HG03432 (cell line): ENCODE data around the gene RHNO1.

ENCODE experiments used
- ATAC-seq: cut with Tn5 transposase; IDR thresholded peaks from one replicate; pipeline ENCODE4 v1.9.1; 2021; ENCODE audit warnings: mild to moderate bottlenecking, moderate library complexity; ENCODE audit not compliant: unreplicated experiment

The RHNO1 gene

DNA sequence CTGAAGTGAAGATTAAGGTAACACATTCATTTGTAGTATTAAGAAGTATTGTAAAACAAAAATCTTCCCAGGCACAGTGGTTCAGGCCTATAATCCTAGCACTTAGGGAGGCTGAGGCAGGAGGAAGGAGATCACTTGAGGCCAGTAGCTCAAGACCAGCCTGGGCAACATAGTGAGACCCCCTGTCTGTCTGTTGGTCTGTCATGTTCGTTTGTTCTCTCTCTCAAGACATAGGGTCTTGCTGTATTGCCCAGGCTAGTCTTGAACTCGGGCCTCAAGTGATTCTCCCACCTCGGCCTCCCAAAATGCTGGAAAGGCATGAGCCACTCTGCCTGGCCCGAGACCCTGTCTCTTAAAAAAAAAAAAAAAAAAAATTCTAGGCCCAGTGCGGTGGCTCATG lies 20.4 kb downstream of the RHNO1 start:
- no peak for ATAC-seq

DNA sequence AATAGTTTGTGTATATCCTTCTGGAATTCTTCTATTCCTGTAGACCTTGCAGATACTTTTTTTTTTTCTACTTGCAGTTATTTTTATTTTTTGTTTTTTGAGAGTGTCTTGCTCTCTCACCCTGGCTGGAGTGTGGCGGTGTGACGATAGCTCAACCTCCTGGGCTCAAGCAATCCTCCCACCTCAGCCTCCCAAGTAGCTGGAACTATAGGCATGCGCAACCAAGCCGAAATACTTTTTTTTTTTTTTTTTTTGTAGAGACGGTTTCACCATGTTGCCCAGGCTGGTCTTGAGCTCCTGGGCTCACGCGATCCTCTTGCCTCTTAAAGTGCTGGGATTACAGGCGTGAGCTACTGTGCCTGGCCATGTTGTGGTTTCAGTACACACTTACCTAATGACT lies 23.6 kb downstream of the RHNO1 start:
- ATAC-seq, result no peak

DNA sequence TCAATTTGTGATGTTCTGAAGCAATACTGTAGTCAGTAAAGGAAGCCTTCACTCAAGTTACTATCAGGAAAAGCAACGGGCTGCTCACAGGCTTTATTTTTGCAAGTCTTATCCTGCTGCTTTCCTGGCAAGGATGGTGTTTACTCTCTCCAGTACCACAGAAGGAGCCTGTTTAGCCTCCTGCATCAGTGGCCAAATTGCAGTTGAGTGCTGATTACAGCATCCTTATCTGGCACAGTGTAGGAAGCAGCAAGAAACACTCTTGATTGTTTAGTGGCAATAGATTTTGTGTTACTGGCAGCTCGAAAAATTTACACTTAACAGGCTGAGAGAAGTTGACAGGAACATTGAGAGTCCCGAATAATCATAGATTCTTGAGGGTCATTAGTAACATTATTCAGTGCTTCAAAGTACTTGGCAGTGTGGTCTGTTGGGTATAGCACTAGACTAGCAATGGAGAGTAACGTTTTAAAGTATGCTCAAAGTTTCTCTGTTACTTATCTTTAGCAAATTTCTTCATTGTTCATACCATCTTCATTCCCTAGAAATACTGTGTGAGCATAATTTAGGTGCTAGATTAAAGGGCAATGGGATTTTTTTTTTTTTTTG lies 25.4 kb downstream of the RHNO1 start:
- no peak for ATAC-seq

DNA sequence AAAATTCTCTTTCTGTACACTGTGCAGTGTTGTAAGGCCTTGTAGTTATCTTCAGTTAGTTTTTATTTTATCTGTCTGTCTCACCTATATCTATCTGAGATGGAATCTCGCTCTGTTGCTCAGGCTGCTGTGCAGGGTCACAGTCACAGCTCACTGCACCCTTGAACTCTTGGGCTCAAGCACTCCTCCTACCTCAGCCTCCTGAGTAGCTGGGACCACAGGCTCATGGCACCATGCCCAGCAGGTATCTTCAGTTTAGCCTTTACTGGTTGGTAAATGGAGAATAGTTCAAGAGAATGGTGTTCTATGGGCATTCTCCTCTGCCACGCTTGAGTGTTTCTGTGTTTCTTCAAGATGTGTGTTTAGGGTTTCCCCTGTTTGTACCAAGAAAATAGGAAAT lies 27.2 kb downstream of the RHNO1 start:
- no peak for ATAC-seq

DNA sequence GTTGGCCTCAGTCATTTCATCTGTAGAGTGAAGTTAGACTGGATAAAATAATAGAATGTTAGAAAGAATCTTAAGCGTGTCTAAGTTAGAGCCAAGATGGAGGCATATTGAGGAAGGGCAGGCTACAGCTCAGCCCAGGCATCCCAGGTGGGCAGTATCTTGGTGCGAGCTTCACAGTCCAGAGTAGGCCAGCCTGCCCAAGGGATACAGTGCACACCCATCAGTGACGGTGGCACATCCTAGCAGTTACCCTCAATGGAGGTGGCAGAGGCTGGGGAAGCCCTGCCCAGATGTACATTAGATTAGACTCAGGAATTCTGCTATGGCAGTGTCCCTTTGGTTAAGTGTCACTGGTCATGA lies 35.2 kb downstream of the RHNO1 start:
- no peak for ATAC-seq

DNA sequence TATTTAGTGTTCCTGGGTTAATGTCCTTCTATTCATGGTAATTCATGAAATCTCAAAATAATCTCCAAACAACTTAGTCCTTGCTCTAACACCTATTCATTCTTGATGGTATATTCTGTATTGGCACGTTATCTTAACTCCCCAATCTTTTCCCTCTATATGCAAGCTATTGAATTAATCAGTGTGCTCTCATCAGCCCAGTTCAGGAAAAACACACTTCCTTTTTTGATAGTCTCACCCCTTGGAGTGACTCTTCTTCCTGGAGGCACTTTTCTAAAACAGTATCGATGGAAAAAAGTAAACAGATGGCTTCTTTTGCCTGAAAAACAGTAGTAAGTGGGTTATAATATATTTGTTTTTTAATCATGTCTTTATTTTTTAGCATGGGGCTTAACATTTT lies 42.2 kb downstream of the RHNO1 start:
- no peak for ATAC-seq

DNA sequence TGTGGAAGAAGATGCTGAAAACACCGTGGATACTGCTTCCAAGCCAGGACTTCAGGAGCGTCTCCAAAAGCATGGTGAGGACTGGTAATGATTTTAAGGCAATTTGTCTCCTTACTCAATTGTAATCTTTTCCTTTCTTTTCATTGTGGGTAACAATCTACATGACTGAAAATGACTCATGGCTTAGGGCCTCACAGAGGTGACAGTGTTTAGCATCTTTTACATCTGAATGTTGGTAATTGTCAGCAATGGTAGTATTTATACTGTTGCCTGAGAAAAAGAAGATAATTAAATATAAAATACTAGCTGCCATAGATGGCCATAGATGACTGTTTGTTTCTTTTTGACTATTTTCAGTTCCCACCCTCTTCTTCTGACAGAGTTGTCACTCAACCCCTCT lies 45.3 kb downstream of the RHNO1 start:
- no peak for ATAC-seq

DNA sequence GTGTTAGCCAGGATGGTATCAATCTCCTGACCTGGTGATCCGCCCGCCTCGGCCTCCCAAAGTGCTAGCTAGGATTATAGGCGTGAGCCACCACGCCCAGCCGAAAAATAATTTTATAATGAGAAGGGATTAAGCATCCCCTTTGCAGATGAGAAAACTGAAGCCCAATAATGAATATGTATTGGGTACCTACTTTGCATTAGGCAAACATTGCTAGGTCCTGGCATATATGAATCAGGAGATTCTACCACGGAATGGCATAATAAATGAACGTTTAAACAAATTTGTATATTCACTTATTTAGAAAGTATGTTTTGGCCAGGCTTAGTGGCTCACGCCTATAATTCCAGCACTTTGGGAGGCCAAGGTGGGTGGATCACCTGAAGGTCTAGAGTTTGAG lies 46.0 kb downstream of the RHNO1 start:
- no peak for ATAC-seq

DNA sequence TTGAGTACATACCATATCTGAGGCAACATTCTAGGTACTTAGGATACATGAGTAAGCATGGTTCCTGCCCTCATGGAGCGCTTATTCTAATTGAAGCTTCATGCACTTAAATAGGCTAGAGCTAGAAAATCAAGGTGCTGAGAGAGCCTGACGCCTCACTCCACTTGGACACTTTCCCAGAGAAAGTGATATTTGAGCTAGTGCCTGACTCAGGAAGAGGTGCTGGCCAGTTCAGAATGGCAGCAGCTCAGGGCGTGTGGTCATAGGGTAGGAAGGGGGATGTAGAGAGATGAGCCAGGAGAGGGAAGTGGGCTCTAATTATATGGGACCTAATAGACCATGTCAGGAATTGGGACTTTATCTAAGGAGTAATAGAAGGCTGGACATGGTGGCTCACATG lies 47.0 kb downstream of the RHNO1 start:
- ATAC-seq, result no peak

DNA sequence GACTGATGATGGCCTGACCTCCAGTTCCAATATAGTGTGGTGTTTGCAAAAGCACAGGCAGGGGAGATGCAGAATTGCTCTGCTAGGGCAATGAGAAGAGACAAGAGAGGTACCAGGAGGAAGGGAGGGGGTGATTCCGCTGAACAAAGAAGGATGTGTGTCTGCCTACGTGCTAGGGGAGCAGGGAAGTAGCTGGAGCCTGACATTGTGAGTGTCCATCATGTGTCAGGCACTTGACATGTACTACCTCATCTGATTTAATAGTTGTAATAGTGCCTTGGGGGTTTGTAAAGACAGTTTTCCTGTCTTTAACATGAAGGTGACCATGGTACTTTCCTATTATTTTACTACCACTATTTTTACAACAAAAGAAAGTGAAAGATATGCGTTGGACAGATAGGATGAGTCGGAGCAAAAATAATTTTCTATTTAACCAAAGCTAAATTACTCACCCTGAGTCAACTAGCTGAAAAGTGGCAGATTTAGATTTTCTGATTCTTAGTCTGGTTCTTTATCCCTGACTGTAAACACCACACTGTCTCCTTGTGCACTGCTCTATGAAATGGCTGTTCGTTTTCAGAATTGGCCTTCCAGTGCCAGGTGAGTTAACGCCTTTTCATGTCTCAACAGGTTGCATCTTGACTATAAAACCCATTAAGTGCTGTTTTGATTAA lies 48.4 kb downstream of the RHNO1 start:
- ATAC-seq, result no peak

DNA sequence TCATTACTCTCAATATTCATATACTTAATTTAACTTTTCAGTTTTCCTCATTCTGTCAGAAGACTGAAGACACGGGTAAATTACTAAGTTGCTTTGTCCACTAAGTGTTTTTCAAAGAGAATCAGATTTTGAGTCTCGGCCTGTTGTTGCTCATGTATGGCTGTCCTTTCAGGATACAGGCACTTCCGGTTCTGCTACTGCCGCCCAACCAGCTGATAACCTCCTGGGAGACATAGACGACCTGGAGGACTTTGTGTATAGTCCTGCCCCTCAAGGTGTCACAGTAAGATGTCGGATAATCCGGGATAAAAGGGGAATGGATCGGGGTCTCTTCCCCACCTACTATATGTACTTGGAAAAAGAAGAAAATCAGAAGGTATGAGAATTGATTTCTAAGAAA lies 53.8 kb downstream of the RHNO1 start:
- ATAC-seq, result no peak

DNA sequence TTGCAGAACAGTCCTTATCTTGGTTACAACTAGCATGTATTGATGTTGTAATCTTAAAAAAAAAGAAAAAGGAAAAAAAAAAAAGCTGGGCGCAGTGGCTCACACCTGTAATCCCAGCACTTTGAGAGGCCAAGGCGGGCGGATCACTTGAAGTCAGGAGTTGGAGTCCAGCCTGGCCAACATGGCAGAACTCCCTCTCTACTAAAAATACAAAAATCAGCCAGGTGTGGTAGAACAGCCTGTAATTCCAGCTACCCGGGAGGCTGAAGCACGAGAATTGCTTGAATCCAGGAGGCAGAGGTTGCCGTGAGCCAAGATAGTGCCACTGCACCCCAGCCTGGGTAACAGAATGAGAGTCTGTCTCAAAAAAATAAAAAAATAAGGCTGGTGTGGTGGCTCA lies 56.6 kb downstream of the RHNO1 start:
- ATAC-seq, result no peak

DNA sequence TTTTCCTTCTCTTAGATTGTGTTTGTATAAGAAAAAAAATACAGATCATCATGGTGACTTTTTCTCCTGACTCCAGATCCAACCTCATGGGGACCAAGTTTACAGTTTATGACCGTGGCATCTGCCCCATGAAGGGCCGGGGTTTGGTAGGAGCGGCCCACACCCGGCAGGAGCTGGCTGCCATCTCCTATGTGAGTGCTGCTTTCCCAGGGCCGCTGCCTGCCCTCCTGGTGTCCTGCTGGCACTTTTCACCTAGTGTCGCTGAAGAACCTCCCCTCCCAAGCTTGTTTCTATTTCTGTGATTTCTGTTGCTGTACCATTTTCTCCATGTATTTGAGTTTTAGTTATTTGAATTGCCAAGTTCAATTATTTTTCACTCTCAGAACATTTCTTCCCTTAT lies 57.3 kb downstream of the RHNO1 start:
- ATAC-seq, result no peak

DNA sequence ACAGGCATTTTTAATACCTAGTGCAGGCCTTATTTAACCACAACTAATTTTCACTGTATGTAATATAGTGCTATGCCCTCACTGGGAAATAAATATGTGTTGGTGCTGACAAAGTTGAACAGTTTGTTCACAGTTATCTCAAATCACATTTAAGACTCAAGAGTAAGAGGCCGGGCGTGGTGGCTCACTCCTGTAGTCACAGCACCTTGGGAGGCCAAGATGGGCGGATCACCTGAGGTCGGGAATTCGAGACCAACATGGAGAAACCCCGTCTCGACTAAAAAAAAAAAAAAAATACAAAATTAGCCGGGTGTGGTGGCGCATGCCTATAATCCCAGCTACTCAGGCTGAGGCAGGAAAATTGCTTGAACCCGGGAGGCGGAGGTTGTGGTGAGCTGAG lies 59.3 kb downstream of the RHNO1 start:
- ATAC-seq, result no peak

DNA sequence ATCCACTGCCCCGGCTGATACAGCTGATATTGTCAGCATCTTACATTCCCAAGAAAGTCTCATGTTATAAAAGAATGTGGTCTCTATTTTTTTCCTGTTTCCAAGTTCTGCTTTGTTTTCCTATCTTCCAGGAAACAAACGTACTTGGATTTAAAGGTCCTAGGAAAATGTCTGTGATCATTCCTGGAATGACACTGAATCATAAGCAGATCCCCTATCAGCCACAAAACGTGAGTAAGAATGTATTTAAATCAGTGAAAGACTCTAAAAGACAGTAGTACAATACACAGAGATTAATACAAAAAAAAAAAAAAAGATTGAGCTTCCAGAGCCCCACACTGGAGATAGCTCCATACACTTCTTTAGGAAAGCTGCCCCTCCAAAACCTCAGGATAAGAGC lies 60.5 kb downstream of the RHNO1 start:
- ATAC-seq, result no peak
